GM12801 (cell line): ENCODE results near the gene ADK.

Experiments
- TF ChIP-seq, protein P1 (sequence below): IDR thresholded peaks from one replicate; pipeline ENCODE4 v1.5.1; 2011; ENCODE audit warnings: control low read depth; ENCODE audit not compliant: insufficient read length; ENCODE audit errors: extremely low read depth

Gene ADK

DNA sequence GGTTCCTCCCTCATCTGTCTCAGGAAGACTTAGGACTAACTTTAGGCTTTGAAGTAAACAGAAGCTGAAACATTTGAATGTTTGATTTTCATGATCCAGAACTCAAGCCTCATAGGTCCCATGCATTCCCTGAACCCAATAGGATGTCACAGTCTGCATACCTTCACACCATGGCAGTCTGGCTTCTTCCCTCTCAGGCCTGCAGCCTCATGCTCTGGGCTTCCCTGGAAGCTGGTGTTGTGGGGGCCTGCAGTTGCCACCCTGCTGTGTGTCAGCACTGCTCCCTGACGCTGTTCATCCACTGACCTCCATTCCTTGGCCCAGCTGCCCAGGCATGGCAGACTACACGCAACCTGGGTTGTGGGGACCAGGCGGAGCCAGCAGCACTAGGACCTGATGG, 407.9 kb downstream of the ADK start:
- TF ChIP-seq, protein P1, sequence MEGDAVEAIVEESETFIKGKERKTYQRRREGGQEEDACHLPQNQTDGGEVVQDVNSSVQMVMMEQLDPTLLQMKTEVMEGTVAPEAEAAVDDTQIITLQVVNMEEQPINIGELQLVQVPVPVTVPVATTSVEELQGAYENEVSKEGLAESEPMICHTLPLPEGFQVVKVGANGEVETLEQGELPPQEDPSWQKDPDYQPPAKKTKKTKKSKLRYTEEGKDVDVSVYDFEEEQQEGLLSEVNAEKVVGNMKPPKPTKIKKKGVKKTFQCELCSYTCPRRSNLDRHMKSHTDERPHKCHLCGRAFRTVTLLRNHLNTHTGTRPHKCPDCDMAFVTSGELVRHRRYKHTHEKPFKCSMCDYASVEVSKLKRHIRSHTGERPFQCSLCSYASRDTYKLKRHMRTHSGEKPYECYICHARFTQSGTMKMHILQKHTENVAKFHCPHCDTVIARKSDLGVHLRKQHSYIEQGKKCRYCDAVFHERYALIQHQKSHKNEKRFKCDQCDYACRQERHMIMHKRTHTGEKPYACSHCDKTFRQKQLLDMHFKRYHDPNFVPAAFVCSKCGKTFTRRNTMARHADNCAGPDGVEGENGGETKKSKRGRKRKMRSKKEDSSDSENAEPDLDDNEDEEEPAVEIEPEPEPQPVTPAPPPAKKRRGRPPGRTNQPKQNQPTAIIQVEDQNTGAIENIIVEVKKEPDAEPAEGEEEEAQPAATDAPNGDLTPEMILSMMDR: no peak

DNA sequence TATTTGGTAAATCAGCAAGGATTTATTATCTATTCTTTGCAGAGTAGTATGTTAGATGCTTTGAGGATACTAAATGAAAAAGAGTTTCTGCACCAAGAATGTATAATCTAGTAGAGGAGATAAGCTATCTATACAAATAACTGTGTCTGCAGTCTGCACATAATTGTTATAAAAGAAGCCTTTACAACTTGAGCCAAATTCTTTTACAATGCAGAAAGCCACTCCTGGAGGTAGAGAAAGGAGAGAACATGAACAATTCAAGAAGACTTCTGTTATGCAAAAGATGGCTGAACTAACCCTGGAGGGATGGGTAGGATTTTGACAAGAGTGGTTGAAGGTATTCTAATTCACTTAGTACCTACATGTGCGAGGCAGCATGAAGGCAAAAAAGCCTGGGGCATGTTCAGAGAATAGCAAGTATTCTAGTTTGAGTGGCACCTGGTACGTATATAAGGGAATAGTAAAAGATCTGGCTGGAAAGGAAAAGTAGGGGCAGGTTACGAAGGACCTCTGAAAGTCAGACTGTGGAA, 424.2 kb downstream of the ADK start:
- TF ChIP-seq, protein P1: no peak

DNA sequence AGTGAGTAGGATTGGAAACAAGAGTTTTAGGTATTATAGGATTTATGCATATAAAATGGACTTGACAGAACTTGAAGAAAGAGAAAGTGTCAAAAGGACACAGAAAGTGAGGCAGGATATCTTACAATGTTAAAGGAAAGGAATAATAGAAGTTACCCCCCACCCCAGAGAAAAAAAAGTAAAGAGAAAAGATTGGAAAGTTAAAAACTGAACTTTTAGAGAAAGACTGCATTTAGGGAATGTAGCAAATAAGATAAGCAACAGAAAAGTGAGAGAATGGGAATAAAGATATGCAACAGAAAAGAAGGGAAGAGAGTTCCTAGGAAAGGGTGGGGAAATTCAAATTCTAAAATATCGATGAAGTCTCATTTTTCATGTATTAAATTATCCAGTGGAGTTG, 424.9 kb downstream of the ADK start:
- TF ChIP-seq, protein P1: no peak

DNA sequence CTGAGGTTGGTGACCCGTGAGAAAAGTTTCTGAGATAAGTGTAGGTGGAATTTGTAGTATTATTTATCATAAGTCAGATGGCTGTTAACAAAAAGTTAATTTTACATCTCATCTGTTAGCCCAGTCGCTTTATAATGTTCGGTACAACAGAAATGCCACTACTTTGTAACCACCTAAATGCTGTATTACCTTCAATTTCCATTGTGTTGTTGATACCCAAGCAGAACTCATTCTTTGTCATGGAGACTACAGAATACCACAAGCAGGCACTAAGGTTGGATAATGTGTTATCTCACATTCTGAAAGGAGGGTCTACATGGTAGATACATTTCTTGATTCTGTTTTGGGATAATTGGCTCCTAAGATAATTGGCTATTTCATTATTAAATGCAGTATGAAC, 425.6 kb downstream of the ADK start:
- TF ChIP-seq, protein P1: no peak

DNA sequence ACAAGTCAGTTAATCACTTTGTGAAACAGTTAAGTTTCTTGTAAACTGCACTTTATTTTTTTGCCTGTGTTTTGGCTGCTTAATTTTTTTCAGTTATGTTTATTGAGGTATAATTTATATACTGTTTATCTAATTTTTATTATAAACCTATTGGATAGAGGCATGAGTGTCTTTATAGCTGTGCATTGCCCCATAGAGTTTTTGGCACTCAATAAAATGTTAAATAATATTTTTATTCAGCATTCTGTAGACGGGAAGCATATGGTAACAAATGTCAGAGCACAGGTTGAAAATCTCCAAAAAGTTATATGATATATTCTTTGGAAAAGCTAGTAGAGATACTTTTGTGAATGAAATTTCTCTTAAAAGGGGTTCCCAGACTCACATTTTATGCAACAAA, 431.5 kb downstream of the ADK start:
- TF ChIP-seq, protein P1: no peak

DNA sequence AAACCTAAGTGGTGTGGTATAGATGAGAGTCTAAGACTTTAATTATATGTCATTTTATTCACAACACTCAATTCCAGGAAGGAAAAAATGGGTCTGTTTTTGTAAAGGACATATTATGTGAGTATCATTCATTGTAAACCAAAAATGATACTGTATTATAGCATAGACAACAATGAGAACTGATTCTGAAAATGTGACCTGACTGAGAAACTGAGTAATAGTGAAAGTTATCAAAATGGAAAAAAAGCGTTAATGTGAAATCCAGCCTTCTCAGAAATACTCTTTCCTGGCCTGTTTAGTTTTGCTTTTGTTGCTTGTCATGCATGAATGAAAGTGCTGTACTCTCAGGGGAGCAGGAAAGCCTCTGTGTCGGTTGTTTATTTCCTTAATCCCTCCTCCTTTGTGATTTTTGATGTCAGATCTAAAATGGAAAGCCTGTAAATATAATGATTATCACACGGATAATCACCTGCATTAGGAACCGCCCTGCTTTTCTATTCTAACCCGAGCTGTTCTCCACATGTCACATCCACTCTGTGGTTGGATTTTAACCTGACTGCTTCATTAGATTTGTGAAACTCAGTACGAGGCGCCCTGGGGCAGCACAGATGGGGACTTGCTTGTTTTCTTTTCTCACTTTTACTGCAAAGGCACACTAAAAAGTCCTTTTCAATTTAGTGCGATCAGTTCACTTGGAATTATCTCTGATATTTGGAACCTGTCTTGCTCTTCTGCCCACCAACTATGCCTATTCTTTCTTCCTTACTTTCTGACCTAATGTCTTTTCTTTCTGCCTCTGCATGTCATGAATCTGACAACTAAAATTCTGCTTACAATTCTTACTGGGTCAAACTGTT, 434.4 kb downstream of the ADK start:
- TF ChIP-seq, protein P1: no peak

DNA sequence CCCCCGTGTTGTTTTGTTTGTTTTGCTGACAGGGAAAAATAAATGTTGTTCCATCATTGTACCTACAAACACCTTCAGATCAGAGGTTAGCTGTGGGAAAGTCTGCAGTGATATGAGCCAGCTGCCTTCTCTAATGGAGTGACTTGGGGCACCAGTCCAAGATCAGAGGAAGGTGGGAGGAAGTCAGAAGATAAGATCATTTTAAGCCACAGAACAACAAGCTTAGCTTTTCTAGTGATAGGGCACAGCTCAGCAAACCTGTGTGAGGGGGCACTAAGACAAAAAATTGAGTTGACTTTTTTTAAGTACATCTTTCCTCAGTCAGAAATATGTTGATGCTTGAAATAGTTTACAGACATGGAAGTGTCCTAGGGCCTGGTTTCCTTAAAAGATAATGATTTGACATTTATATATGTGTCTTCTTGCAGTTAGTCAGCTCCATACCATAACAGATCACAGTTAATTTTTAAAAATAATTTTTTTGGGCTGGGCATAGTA, 435.1 kb downstream of the ADK start:
- TF ChIP-seq, protein P1: no peak
